Neural cell (in vitro differentiated cells): ENCODE measurements around the gene ANKS1B. TPM values are rescaled to one million over a fixed set of nuclear protein-coding genes. Genes with fewer than 3 reads are reported as not detected.

ENCODE experiments used
- H2AFZ ChIP-seq: fragments of 200-600, 300-800 bp; sonication (generic), shearing (Covaris generic); 2 replicates; pipeline ENCODE4 v1.6.0; 2014; ENCODE audit warnings: low read depth, mild to moderate bottlenecking, antibody characterized with exemption, low read length, moderate library complexity
- H3F3A ChIP-seq: fragments of 200-600 bp; shearing (Covaris generic); 2 replicates; pipeline ENCODE4 v1.6.1; 2016; ENCODE audit warnings: mild to moderate bottlenecking, moderate library complexity, mixed read lengths, antibody characterized with exemption, low read length; ENCODE audit not compliant: insufficient read depth, poor library complexity, severe bottlenecking
- H3K27ac ChIP-seq: fragments of 200-600, 300-800 bp; sonication (generic), shearing (Covaris generic); 2 replicates; pipeline ENCODE4 v1.5.1; 2014; ENCODE audit warnings: mild to moderate bottlenecking, low read length, moderate library complexity
- H3K27me3 ChIP-seq: fragments of 300-800, 200-600 bp; sonication (generic), shearing (Covaris generic); 2 replicates; pipeline ENCODE4 v1.6.0; 2014; ENCODE audit warnings: mild to moderate bottlenecking, low read depth, low read length, moderate library complexity; ENCODE audit not compliant: insufficient read depth
- H3K36me3 ChIP-seq: fragments of 300-800, 200-600 bp; sonication (generic), shearing (Covaris generic); 2 replicates; pipeline ENCODE4 v1.5.1; 2014; ENCODE audit warnings: mild to moderate bottlenecking, antibody characterized with exemption, low read length, moderate library complexity; ENCODE audit not compliant: insufficient read depth
- H3K4me2 ChIP-seq: fragments of 300-800, 200-600 bp; sonication (generic), shearing (Covaris generic); 2 replicates; pipeline ENCODE4 v1.6.0; 2014; ENCODE audit warnings: mild to moderate bottlenecking, low read length
- H3K4me3 ChIP-seq: fragments of 300-800, 200-600 bp; sonication (generic), shearing (Covaris generic); 2 replicates; pipeline ENCODE4 v1.5.1; 2014; ENCODE audit warnings: mild to moderate bottlenecking, low read length, moderate library complexity
- H3K79me2 ChIP-seq: fragments of 200-600 bp; shearing (Covaris generic); replicated peaks from 2 replicates; pipeline ENCODE4 v1.6.0; 2014; ENCODE audit warnings: mild to moderate bottlenecking, low read length, moderate library complexity; ENCODE audit not compliant: insufficient read depth
- H3K9ac ChIP-seq: fragments of 300-800, 200-600 bp; sonication (generic), shearing (Covaris generic); 2 replicates; pipeline ENCODE4 v1.6.1; 2016; ENCODE audit warnings: mild to moderate bottlenecking, low read length, mixed read lengths
- H3K9me2 ChIP-seq: fragments of 200-600 bp; shearing (Covaris generic); 2 replicates; pipeline ENCODE4 v1.6.1; 2016; ENCODE audit warnings: mild to moderate bottlenecking, low read length, mixed read lengths; ENCODE audit not compliant: insufficient read depth
- H3K9me3 ChIP-seq: fragments of 200-600, 300-800 bp; sonication (generic), shearing (Covaris generic); 2 replicates; pipeline ENCODE4 v1.6.1; 2016; ENCODE audit warnings: mild to moderate bottlenecking, mixed run types, low read length, moderate library complexity, mixed read lengths
- H4K20me1 ChIP-seq: fragments of 200-600 bp; shearing (Covaris generic); 2 replicates; pipeline ENCODE4 v1.6.1; 2016; ENCODE audit warnings: mild to moderate bottlenecking, mixed run types; ENCODE audit not compliant: insufficient read depth
- EP300 ChIP-seq: fragments of 450-650 bp; conservative IDR thresholded peaks from 2 replicates; pipeline ENCODE4 v1.6.1; 2014; ENCODE audit warnings: antibody characterized with exemption, mild to moderate bottlenecking, moderate library complexity; ENCODE audit not compliant: poor library complexity, severe bottlenecking
- EZH2 ChIP-seq: fragments of 200-600, 300-800 bp; shearing (Covaris generic), sonication (generic); IDR thresholded peaks from 2 replicates; pipeline ENCODE4 v1.6.1; 2014; ENCODE audit warnings: antibody characterized with exemption, low read length, borderline replicate concordance, mild to moderate bottlenecking; ENCODE audit not compliant: insufficient read depth, poor library complexity, severe bottlenecking
- MXI1 ChIP-seq: fragments of 450-650 bp; conservative IDR thresholded peaks from 2 replicates; pipeline ENCODE4 v1.6.1; 2014; ENCODE audit warnings: antibody characterized with exemption, mild to moderate bottlenecking; ENCODE audit not compliant: poor library complexity, severe bottlenecking
- POLR2AphosphoS5 ChIP-seq: IDR thresholded peaks from 2 replicates; pipeline ENCODE4 v1.6.1; 2012
- RAD21 ChIP-seq: fragments of 450-650 bp; conservative IDR thresholded peaks from 2 replicates; pipeline ENCODE4 v1.6.1; 2014; ENCODE audit warnings: antibody characterized with exemption, mild to moderate bottlenecking, moderate library complexity
- SMC3 ChIP-seq: fragments of 450-650 bp; conservative IDR thresholded peaks from 2 replicates; pipeline ENCODE4 v1.6.1; 2014; ENCODE audit warnings: antibody characterized with exemption, mild to moderate bottlenecking, moderate library complexity; ENCODE audit not compliant: poor library complexity
- TAF1 ChIP-seq: IDR thresholded peaks from 2 replicates; pipeline ENCODE4 v1.6.1; 2012; ENCODE audit warnings: low read depth
- polyA plus RNA-seq: library from polyadenylated mRNA; depleted of rRNA; stranded (reverse); fragments of >200 nt; gene quantifications from 2 replicates; pipeline ENCODE4 v1.2.3, GENCODE V29; 2014
- TF ChIP-seq, protein P1 (sequence below): fragments of 450-650 bp; IDR thresholded peaks from 2 replicates; pipeline ENCODE4 v1.5.1; 2014; ENCODE audit warnings: antibody characterized with exemption, mild to moderate bottlenecking, moderate library complexity; ENCODE audit not compliant: poor library complexity, severe bottlenecking
- TF ChIP-seq, protein P2 (sequence below): IDR thresholded peaks from 2 replicates; pipeline ENCODE4 v1.6.1; 2012; ENCODE audit warnings: borderline replicate concordance

Gene ANKS1B
- polyA plus RNA-seq, 1 donor from 2014 or later: 65.6 TPM

DNA sequence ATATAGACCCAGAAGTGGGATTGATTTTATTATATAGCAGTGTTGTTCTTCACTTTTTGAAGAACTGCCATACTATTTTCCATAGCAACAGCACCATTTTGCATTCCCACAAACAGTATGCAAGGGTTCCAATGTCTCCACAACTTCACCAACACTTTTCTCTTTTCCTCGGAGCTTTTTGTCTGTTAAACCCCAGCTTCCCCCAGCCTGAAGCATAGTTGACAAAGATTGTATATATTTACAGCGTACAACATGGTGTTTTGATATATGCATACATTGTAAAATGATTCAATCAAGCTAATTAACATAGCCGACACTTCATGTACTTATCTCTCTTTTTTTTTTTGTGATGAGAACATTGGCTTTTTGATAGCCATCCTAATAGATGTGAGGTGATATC is 982.6 kb downstream of the ANKS1B start:
- H3K27ac ChIP-seq: no peak overlapping the region
- H3K4me3 ChIP-seq: no peak overlapping the region
- TF ChIP-seq, protein P1, sequence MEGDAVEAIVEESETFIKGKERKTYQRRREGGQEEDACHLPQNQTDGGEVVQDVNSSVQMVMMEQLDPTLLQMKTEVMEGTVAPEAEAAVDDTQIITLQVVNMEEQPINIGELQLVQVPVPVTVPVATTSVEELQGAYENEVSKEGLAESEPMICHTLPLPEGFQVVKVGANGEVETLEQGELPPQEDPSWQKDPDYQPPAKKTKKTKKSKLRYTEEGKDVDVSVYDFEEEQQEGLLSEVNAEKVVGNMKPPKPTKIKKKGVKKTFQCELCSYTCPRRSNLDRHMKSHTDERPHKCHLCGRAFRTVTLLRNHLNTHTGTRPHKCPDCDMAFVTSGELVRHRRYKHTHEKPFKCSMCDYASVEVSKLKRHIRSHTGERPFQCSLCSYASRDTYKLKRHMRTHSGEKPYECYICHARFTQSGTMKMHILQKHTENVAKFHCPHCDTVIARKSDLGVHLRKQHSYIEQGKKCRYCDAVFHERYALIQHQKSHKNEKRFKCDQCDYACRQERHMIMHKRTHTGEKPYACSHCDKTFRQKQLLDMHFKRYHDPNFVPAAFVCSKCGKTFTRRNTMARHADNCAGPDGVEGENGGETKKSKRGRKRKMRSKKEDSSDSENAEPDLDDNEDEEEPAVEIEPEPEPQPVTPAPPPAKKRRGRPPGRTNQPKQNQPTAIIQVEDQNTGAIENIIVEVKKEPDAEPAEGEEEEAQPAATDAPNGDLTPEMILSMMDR: no peak
- no peak for TF ChIP-seq TAF1
- TF ChIP-seq MXI1: no peak
- TF ChIP-seq EP300: no peak
- no peaks in the 10 kb centered on the region for H3K9me2 ChIP-seq
- no peaks in the 10 kb centered on the region for H3K36me3 ChIP-seq
- H2AFZ ChIP-seq: no peak overlapping the region
- H3K27me3 ChIP-seq: no peaks in the 10 kb centered on the region
- no peaks in the 10 kb centered on the region for H3F3A ChIP-seq
- no peaks in the 10 kb centered on the region for H4K20me1 ChIP-seq
- no peak overlapping the region for H3K9ac ChIP-seq
- H3K9me3 ChIP-seq: no peaks in the 10 kb centered on the region
- no peak overlapping the region for H3K4me2 ChIP-seq
- no peaks in the 10 kb centered on the region for H3K79me2 ChIP-seq

DNA sequence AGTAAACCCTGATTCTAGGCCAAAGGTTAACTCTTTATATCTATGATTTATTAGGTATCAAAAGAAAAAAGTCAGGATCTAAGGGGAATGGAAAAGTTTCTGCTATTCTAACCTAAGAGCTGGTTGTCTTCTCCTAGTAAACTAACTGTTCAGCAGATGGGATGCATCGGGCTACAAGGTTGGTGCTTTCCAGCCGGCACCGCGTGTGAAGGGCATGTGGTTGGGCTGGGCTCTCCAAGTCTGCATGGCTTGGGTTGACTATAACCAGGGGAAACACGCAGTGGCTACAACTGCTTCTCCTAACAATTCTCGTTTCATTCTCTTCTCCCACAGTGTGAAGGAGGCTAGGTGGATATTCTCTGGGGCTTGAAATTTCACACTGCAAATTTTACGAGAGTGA is 985.2 kb downstream of the ANKS1B start:
- Histone ChIP-seq H2AFZ (no peak overlapping the region), H3K4me2 (no peak overlapping the region), H3K27ac (no peak overlapping the region), H3F3A (no peaks in the 10 kb centered on the region), H3K9ac (no peak overlapping the region), H3K4me3 (no peak overlapping the region), H3K36me3 (no peaks in the 10 kb centered on the region), H3K79me2 (no peaks in the 10 kb centered on the region), H4K20me1 (no peaks in the 10 kb centered on the region), H3K9me2 (no peaks in the 10 kb centered on the region), H3K27me3 (no peaks in the 10 kb centered on the region), H3K9me3 (no peaks in the 10 kb centered on the region)
- no peak for TF ChIP-seq MXI1
- no peak for TF ChIP-seq RAD21
- no peak for TF ChIP-seq POLR2AphosphoS5
- no peak for TF ChIP-seq EP300
- TF ChIP-seq, protein P1: no peak
- TF ChIP-seq TAF1: no peak
- TF ChIP-seq, protein P2, sequence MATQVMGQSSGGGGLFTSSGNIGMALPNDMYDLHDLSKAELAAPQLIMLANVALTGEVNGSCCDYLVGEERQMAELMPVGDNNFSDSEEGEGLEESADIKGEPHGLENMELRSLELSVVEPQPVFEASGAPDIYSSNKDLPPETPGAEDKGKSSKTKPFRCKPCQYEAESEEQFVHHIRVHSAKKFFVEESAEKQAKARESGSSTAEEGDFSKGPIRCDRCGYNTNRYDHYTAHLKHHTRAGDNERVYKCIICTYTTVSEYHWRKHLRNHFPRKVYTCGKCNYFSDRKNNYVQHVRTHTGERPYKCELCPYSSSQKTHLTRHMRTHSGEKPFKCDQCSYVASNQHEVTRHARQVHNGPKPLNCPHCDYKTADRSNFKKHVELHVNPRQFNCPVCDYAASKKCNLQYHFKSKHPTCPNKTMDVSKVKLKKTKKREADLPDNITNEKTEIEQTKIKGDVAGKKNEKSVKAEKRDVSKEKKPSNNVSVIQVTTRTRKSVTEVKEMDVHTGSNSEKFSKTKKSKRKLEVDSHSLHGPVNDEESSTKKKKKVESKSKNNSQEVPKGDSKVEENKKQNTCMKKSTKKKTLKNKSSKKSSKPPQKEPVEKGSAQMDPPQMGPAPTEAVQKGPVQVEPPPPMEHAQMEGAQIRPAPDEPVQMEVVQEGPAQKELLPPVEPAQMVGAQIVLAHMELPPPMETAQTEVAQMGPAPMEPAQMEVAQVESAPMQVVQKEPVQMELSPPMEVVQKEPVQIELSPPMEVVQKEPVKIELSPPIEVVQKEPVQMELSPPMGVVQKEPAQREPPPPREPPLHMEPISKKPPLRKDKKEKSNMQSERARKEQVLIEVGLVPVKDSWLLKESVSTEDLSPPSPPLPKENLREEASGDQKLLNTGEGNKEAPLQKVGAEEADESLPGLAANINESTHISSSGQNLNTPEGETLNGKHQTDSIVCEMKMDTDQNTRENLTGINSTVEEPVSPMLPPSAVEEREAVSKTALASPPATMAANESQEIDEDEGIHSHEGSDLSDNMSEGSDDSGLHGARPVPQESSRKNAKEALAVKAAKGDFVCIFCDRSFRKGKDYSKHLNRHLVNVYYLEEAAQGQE: no peak
- TF ChIP-seq SMC3: no peak
- no peak for TF ChIP-seq EZH2
